PC-3 (cell line): ENCODE measurements around the gene INF2.

ENCODE experiments used
- EZH2phosphoT487 ChIP-seq: fragments of 300-600 bp; sonication (generic); IDR thresholded peaks from 2 replicates; pipeline ENCODE4 v1.6.1; 2018; ENCODE audit warnings: mild to moderate bottlenecking, antibody characterized with exemption, low read length, borderline replicate concordance
- TF ChIP-seq, protein P1 (sequence below): fragments of 300-600 bp; sonication (generic); conservative IDR thresholded peaks from 2 replicates; pipeline ENCODE4 v1.5.1; 2017; ENCODE audit warnings: antibody characterized with exemption, low read depth, mild to moderate bottlenecking, low read length

DNA sequence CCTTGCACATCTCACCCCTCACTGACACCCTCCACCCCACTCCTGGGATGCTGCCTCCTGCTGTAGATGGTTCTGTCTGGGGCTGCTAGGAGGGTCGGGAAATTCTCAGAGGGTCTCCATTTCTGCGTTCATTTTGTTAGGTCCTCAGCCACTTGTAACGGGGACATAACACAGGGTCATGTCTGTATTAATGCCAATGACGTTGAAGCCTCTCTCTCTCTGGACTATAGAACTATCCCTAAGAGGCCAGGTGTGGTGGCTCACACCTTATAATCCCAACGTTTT is 78.2 kb downstream of the INF2 start:
- TF ChIP-seq, protein P1, sequence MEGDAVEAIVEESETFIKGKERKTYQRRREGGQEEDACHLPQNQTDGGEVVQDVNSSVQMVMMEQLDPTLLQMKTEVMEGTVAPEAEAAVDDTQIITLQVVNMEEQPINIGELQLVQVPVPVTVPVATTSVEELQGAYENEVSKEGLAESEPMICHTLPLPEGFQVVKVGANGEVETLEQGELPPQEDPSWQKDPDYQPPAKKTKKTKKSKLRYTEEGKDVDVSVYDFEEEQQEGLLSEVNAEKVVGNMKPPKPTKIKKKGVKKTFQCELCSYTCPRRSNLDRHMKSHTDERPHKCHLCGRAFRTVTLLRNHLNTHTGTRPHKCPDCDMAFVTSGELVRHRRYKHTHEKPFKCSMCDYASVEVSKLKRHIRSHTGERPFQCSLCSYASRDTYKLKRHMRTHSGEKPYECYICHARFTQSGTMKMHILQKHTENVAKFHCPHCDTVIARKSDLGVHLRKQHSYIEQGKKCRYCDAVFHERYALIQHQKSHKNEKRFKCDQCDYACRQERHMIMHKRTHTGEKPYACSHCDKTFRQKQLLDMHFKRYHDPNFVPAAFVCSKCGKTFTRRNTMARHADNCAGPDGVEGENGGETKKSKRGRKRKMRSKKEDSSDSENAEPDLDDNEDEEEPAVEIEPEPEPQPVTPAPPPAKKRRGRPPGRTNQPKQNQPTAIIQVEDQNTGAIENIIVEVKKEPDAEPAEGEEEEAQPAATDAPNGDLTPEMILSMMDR: no peak
- TF ChIP-seq EZH2phosphoT487: no peak
